Measurements from ENCODE around the gene DUS2. TPM values are rescaled to one million over a fixed set of nuclear protein-coding genes. Genes with fewer than 3 reads are reported as not detected.

Gene DUS2
- total and polyA plus RNA-seq, 2 of the 8 experiments (the other 6 are each of a cell fraction or from before 2014, with no cell fraction given) = 17.2 to 27.0 TPM

DNA sequence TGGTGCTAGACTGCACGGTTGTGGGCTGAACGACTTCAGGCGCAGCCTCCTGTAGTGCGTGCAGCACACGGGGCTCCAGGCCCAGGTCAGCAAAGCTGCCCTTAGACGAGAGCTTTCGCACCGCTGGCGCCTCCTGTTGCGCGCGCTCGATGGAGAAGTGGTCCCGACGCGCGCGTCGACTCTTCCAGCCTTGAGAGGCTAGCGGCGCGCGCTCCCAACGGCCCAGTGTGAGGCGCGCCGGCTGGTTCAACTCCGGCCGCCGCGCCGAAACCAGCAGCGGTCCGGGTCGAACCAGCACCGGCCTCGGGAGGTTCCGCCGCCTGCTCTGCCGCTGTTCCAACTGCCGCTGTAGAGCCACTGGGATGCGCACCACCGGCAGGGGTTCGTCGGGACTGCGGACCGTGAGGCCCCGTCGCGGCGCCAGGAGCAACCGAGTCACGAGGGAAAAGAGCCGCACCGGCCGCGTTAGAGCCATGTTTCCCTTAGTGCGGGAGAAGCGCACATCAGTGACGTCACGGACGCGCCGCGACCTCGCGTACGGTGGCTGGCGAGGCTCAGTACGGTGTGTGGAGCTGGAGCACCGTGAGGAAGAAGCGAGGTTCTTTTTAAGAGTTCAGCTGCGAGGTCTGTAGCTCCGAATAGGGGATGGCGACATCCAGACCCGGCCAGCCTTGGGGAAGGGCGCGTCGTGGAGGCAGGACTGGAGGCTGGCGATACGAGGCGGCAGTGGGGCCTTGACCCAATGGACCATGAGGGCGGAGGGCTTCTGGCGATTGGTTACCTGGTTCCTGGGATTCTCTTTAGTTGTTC lies at the start of gene DUS2, which contains the start of gene DDX28 (continued):
- TF ChIP-seq BACH1 (IDR thresholded peaks at IDR 0.05; ENCODE audit: low read length) (0 out of 2 replicates have a peak, but pooled peaks have one; percentile 3), YY1 (IDR thresholded peaks at IDR 0.05; ENCODE audit: low read depth, low read length) (peak; percentile 91)

All from H1 (cell line).